Brain microvascular endothelial cell (primary cell): ENCODE results near the gene TNS3.

Experiments used
- DNase-seq: peaks from one replicate; pipeline ENCODE4 v3.0.0-alpha.2; 2020
- H3K27ac ChIP-seq: fragments of 250-450 bp; sonication (Bioruptor Pico); 2 replicates; pipeline ENCODE4 v1.5.1; 2020; ENCODE audit warnings: mild to moderate bottlenecking, moderate library complexity
- H3K27me3 ChIP-seq: fragments of 250-450 bp; sonication (Bioruptor Pico); replicated peaks from 2 replicates; pipeline ENCODE4 v1.5.1; 2020; ENCODE audit warnings: mild to moderate bottlenecking
- H3K36me3 ChIP-seq: fragments of 250-450 bp; sonication (Bioruptor Pico); replicated peaks from 2 replicates; pipeline ENCODE4 v1.5.1; 2020; ENCODE audit warnings: mild to moderate bottlenecking
- H3K4me3 ChIP-seq: 2 replicates; pipeline ENCODE4 v1.5.1; 2011; ENCODE audit warnings: low read depth, mild to moderate bottlenecking, control low read depth, low read length, moderate library complexity
- CTCF ChIP-seq: IDR thresholded peaks from 2 replicates; pipeline ENCODE4 v1.5.1; 2011; ENCODE audit warnings: low read depth, mild to moderate bottlenecking, moderate library complexity, low read length, control low read depth, inconsistent platforms; ENCODE audit errors: missing control alignments
- in situ Hi-C: cut with HindIII; loops from 2 replicates; pipeline ENCODE4 v1.10.0; 2017; ENCODE audit warnings: low sequenced_read_pairs, low pct_ligation_motif_present

TNS3 gene

GRCh38 chr7:47556511-47557180, 25.3 kb downstream of the TNS3 start:
- no peaks in the 10 kb centered on the region for H3K36me3 ChIP-seq
- in situ Hi-C loops, result no loop called here
- H3K27me3 ChIP-seq, result no peaks in the 10 kb centered on the region
- H3K27ac ChIP-seq, result peak overlapping the region; percentile 35
- DNase-seq, result peak; percentile 40
- H3K4me3 ChIP-seq, result no peak overlapping the region
- TF ChIP-seq CTCF, result no peak

GRCh38 chr7:47553309-47553708, 28.6 kb downstream of the TNS3 start:
- DNase-seq, result no peak
- no peak for TF ChIP-seq CTCF
- Histone ChIP-seq H3K4me3 (no peak overlapping the region), H3K27me3 (no peaks in the 10 kb centered on the region), H3K36me3 (no peaks in the 10 kb centered on the region), H3K27ac (no peak overlapping the region)
- in situ Hi-C loops, result no loop called here

GRCh38 chr7:47552621-47553020, 29.3 kb downstream of the TNS3 start:
- Histone ChIP-seq H3K36me3 (no peaks in the 10 kb centered on the region), H3K27ac (no peak overlapping the region), H3K4me3 (no peak overlapping the region), H3K27me3 (no peaks in the 10 kb centered on the region)
- no peak for DNase-seq
- in situ Hi-C loops, result no loop called here
- no peak for TF ChIP-seq CTCF

GRCh38 chr7:47551668-47552440, 30.1 kb downstream of the TNS3 start:
- Histone ChIP-seq H3K27ac (no peak overlapping the region), H3K36me3 (no peaks in the 10 kb centered on the region), H3K27me3 (no peaks in the 10 kb centered on the region), H3K4me3 (no peak overlapping the region)
- in situ Hi-C loops, result no loop called here
- TF ChIP-seq CTCF, result no peak
- no peak for DNase-seq

- Histone ChIP-seq H3K4me3 (no peak overlapping the region), H3K36me3 (no peaks in the 10 kb centered on the region), H3K27ac (no peak overlapping the region), H3K27me3 (no peaks in the 10 kb centered on the region)
- in situ Hi-C loops, result no loop called here
- DNase-seq, result no peak
- no peak for TF ChIP-seq CTCF
Observed at GRCh38 chr7:47550788-47551470, 31.0 kb downstream of the TNS3 start.
